ENCODE data around the gene TRIM46.
"Not testable (repeated sequence)": the region's sequence is repeated elsewhere in the genome, so short reads cannot be mapped to it uniquely, and the experiment has no call there.

DNA sequence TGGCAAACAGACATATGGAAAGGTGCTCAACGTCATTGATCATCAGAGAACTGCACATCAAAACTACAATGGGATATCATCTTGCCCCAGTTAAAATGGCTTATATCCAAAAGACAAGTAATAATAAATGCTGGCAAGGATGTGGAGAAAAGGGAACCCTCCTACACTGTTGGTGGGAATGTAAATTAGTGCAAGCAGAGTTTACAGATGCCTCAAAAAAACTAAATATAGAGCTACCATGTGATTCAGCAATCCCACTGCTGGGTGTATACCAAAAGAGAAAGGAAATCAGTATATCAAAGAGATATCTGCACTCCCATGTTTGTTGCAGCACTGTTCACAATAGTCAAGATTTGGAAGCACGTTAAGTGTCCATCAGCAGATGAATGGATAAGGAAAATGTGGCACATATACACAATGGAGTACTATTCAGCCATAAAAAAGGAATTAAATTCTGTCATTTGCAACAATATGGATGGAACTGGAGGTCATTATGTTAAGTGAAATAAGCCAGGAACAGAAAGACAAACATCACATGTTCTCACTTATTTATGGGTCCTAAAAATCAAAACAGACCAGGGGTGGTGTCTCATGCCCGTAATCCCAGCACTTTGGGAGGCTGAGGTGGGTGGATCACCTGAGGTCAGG lies 17.5 kb upstream of the TRIM46 start:
- TF ChIP-seq TAF1 (IDR thresholded peaks at IDR 0.05; ENCODE audit: borderline replicate concordance, low read depth, low read length); POLR2AphosphoS5 (IDR thresholded peaks at IDR 0.05; ENCODE audit: low read depth, low read length); POLR2A (IDR thresholded peaks at IDR 0.05; ENCODE audit: low read depth, low read length): not testable (repeated sequence)

Measured in GM12892 (cell line).